H9 (cell line): ENCODE data around the gene ANKRD53. TPM values are rescaled to one million over a fixed set of nuclear protein-coding genes. Genes with fewer than 3 reads are reported as not detected.

ENCODE experiments used
- DNase-seq: peaks from one replicate; pipeline ENCODE4 v3.0.0-alpha.2; 2017
- H2AFZ ChIP-seq: one replicate; pipeline ENCODE4 v1.6.1; 2013; ENCODE audit warnings: mild to moderate bottlenecking, low read length, control low read depth, moderate library complexity
- H2AK5ac ChIP-seq: 2 replicates; pipeline ENCODE4 v1.6.1; 2013; ENCODE audit warnings: low read length, control low read depth, mixed read lengths; ENCODE audit not compliant: insufficient read length
- H2BK120ac ChIP-seq: one replicate; pipeline ENCODE4 v1.6.1; 2013; ENCODE audit warnings: low read depth, mild to moderate bottlenecking, low read length, control low read depth, inconsistent platforms; ENCODE audit not compliant: poor library complexity, severe bottlenecking
- H2BK12ac ChIP-seq: 2 replicates; pipeline ENCODE4 v1.6.1; 2013; ENCODE audit warnings: low read length, control low read depth, mixed read lengths, low read depth; ENCODE audit not compliant: insufficient read length
- H2BK15ac ChIP-seq: 2 replicates; pipeline ENCODE4 v1.6.1; 2013; ENCODE audit warnings: low read depth, low read length, control low read depth
- H2BK20ac ChIP-seq: one replicate; pipeline ENCODE4 v1.6.1; 2013; ENCODE audit warnings: low read depth, mild to moderate bottlenecking, low read length, control low read depth, inconsistent platforms; ENCODE audit not compliant: poor library complexity, severe bottlenecking
- H2BK5ac ChIP-seq: 2 replicates; pipeline ENCODE4 v1.6.1; 2013; ENCODE audit warnings: low read length, control low read depth, mixed read lengths; ENCODE audit not compliant: insufficient read length
- H3K14ac ChIP-seq: 2 replicates; pipeline ENCODE4 v1.6.1; 2013; ENCODE audit warnings: low read length, control low read depth; ENCODE audit not compliant: insufficient read depth
- H3K18ac ChIP-seq: 2 replicates; pipeline ENCODE4 v1.6.1; 2013; ENCODE audit warnings: low read depth, mild to moderate bottlenecking, mixed read lengths, low read length, control low read depth; ENCODE audit not compliant: insufficient read length
- H3K23ac ChIP-seq: 2 replicates; pipeline ENCODE4 v1.6.1; 2013; ENCODE audit warnings: low read length, control low read depth, mixed read lengths, low read depth; ENCODE audit not compliant: insufficient read length
- H3K23me2 ChIP-seq: 2 replicates; pipeline ENCODE4 v1.6.1; 2013; ENCODE audit warnings: low read depth, mild to moderate bottlenecking, mixed read lengths, low read length, control low read depth; ENCODE audit not compliant: insufficient read length, poor library complexity, severe bottlenecking
- H3K27ac ChIP-seq: 2 replicates; pipeline ENCODE4 v1.5.1; 2013; ENCODE audit warnings: low read length, control low read depth, mixed read lengths, low read depth; ENCODE audit not compliant: insufficient read length
- H3K27me3 ChIP-seq: 2 replicates; pipeline ENCODE4 v1.6.1; 2013; ENCODE audit warnings: low read length, control low read depth, inconsistent platforms; ENCODE audit not compliant: insufficient read depth
- H3K4ac ChIP-seq: 2 replicates; pipeline ENCODE4 v1.6.1; 2013; ENCODE audit warnings: low read depth, mild to moderate bottlenecking, control low read depth, inconsistent platforms, low read length, moderate library complexity
- H3K4me1 ChIP-seq: 2 replicates; pipeline ENCODE4 v1.6.1; 2013; ENCODE audit warnings: low read length, control low read depth, inconsistent platforms; ENCODE audit not compliant: insufficient read depth
- H3K4me2 ChIP-seq: 2 replicates; pipeline ENCODE4 v1.6.1; 2013; ENCODE audit warnings: low read length, control low read depth, mixed read lengths; ENCODE audit not compliant: insufficient read length, insufficient read depth
- H3K56ac ChIP-seq: 2 replicates; pipeline ENCODE4 v1.6.1; 2013; ENCODE audit warnings: low read depth, mild to moderate bottlenecking, mixed read lengths, low read length, control low read depth; ENCODE audit not compliant: insufficient read length
- H3K79me1 ChIP-seq: 2 replicates; pipeline ENCODE4 v1.6.1; 2013; ENCODE audit warnings: low read depth, mild to moderate bottlenecking, moderate library complexity, low read length, control low read depth, inconsistent platforms; ENCODE audit not compliant: insufficient read depth, poor library complexity, severe bottlenecking
- H3K79me2 ChIP-seq: 2 replicates; pipeline ENCODE4 v1.6.1; 2013; ENCODE audit warnings: low read length, control low read depth, inconsistent platforms; ENCODE audit not compliant: insufficient read depth
- H3K9ac ChIP-seq: 2 replicates; pipeline ENCODE4 v1.6.1; 2013; ENCODE audit warnings: low read length, control low read depth, mixed read lengths; ENCODE audit not compliant: insufficient read length; ENCODE audit errors: extremely low read depth
- H3K9me3 ChIP-seq: one replicate; pipeline ENCODE4 v1.6.1; 2013; ENCODE audit warnings: low read depth, low read length, inconsistent platforms; ENCODE audit not compliant: control insufficient read depth
- H3T11ph ChIP-seq: one replicate; pipeline ENCODE4 v1.6.1; 2013; ENCODE audit warnings: mild to moderate bottlenecking, low read length, control low read depth, inconsistent platforms
- H4K20me1 ChIP-seq: one replicate; pipeline ENCODE4 v1.6.1; 2013; ENCODE audit not compliant: control insufficient read depth, insufficient read length, insufficient read depth
- H4K5ac ChIP-seq: 2 replicates; pipeline ENCODE4 v1.6.1; 2013; ENCODE audit warnings: low read depth, mild to moderate bottlenecking, mixed read lengths, low read length, control low read depth; ENCODE audit not compliant: insufficient read length
- H4K8ac ChIP-seq: replicated peaks from 2 replicates; pipeline ENCODE4 v1.6.1; 2013; ENCODE audit warnings: low read length, control low read depth, mixed read lengths, low read depth; ENCODE audit not compliant: insufficient read length
- H4K91ac ChIP-seq: 2 replicates; pipeline ENCODE4 v1.6.1; 2013; ENCODE audit warnings: low read depth, mild to moderate bottlenecking, moderate library complexity, mixed read lengths, low read length, control low read depth; ENCODE audit not compliant: insufficient read length
- H3K27ac Mint-ChIP-seq, 3 experiments: 2 replicates in 2 of 3; 3 replicates in 1 of 3; pipeline ENCODE4 v1.8.0; 2020 to 2021; ENCODE audit warnings: mixed read lengths in 3 of 3, mild to moderate bottlenecking in 1 of 3, moderate library complexity in 1 of 3
- H3K27me3 Mint-ChIP-seq: 2 replicates; pipeline ENCODE4 v1.8.0; 2021; ENCODE audit warnings: low read depth, mild to moderate bottlenecking, moderate library complexity, mixed read lengths
- H3K36me3 Mint-ChIP-seq, 3 experiments: 2 replicates in 2 of 3; 3 replicates in 1 of 3; pipeline ENCODE4 v1.8.0; 2020 to 2021; ENCODE audit warnings: low read depth in 3 of 3, mixed read lengths in 3 of 3; ENCODE audit not compliant: insufficient read depth in 1 of 3
- H3K4me1 Mint-ChIP-seq, 2 experiments: 2 replicates each; pipeline ENCODE4 v1.8.0; 2020; ENCODE audit warnings: mixed read lengths in 2 of 2
- H3K4me3 Mint-ChIP-seq, 2 experiments: 2 replicates in 1 of 2; 3 replicates in 1 of 2; pipeline ENCODE4 v1.8.0; 2020 to 2021; ENCODE audit warnings: mild to moderate bottlenecking in 2 of 2, mixed read lengths in 2 of 2, moderate library complexity in 1 of 2
- H3K9me3 Mint-ChIP-seq, 2 experiments: 2 replicates in 1 of 2; 3 replicates in 1 of 2; pipeline ENCODE4 v1.8.0; 2020; ENCODE audit warnings: mild to moderate bottlenecking in 2 of 2, mixed read lengths in 2 of 2, moderate library complexity in 1 of 2
- CTCF ChIP-seq: fragments of 200-600 bp; sonication (generic); conservative IDR thresholded peaks from 3 replicates; pipeline ENCODE4 v1.8.0; 2021; ENCODE audit warnings: antibody characterized with exemption, mild to moderate bottlenecking
- WGBS: extraction: QIAGEN DNeasy Blood & Tissue Kit; methylation state at CpG from one replicate; pipeline ENCODE4 v1.1.7; 2013; ENCODE audit warnings: missing lambda C conversion rate, low lambda C conversion rate, mixed read lengths; ENCODE audit not compliant: insufficient read length; ENCODE audit errors: extremely low coverage; 5-methylcytosine and 5-hydroxymethylcytosine counted together
- total RNA-seq: library from RNA; stranded (reverse); gene quantifications from 2 replicates; pipeline ENCODE4 v1.2.1, GENCODE V29; 2021

Gene ANKRD53
- total RNA-seq, 1 experiment from 2014 or later = 0.28 TPM

- no peak overlapping the region for H3K9ac ChIP-seq
- peaks cover 7% of the 10 kb centered on the region for H3K23me2 ChIP-seq
- H3K27me3 ChIP-seq = peaks cover 2% of the 10 kb centered on the region; the same call in 1 of the 2 replicates
- Mint-ChIP-seq H3K4me1 (peaks cover 11% of the 10 kb centered on the region in 2 experiments), H3K4me3 (no peak overlapping the region), H3K9me3 (no peaks in the 10 kb centered on the region), H3K36me3 (peaks cover 0 to 14% (median 12%) of the 10 kb centered on the region in 3 experiments; a peak in 4 of 7 replicates), H3K27me3 (peaks cover 34% of the 10 kb centered on the region), H3K27ac (no peak overlapping the region)
- no CpG with 5 or more reads among the region's 14 CpGs for WGBS
- no peak overlapping the region for H3K4me2 ChIP-seq
- no peak overlapping the region for H4K5ac ChIP-seq
- H4K91ac ChIP-seq = no peak overlapping the region
- H2BK12ac ChIP-seq = no peak overlapping the region
- H3K4ac ChIP-seq = no peak overlapping the region
- no peak overlapping the region for H3K23ac ChIP-seq
- no peak overlapping the region for H2BK20ac ChIP-seq
- H3K56ac ChIP-seq = no peak overlapping the region
- no peaks in the 10 kb centered on the region for H3K79me1 ChIP-seq
- no peak overlapping the region for H3K18ac ChIP-seq
- H3K9me3 ChIP-seq = no peaks in the 10 kb centered on the region
- H2BK120ac ChIP-seq = no peak overlapping the region
- H3K14ac ChIP-seq = no peak overlapping the region; the same call in 1 of the 2 replicates
- H3K4me1 ChIP-seq = no peaks in the 10 kb centered on the region
- no peak overlapping the region for H3K27ac ChIP-seq
- DNase-seq = peak; percentile 18
- H4K20me1 ChIP-seq = no peaks in the 10 kb centered on the region
- H3T11ph ChIP-seq = no peak overlapping the region
- no peak overlapping the region for H2AFZ ChIP-seq
- no peak overlapping the region for H2BK15ac ChIP-seq
- no peak overlapping the region for H4K8ac ChIP-seq
- no peaks in the 10 kb centered on the region for H3K79me2 ChIP-seq
- H2BK5ac ChIP-seq = no peak overlapping the region
- TF ChIP-seq CTCF = no peak
- no peak overlapping the region for H2AK5ac ChIP-seq
These were observed 3.7 kb downstream of the ANKRD53 start for GRCh38 chr2:70981866-70982810.
